H1 (cell line): ENCODE measurements around the gene ITGA3. TPM values are rescaled to one million over a fixed set of nuclear protein-coding genes. Genes with fewer than 3 reads are reported as not detected.

Experiments used
- CTCF ChIA-PET: fragments of 300-600 bp; sonication (Branson Sonifier 250); formaldehyde crosslinking; loops from one replicate; lab custom pipeline; 2021; ENCODE audit not compliant: partially characterized antibody; lab: Charles Lee
- POLR2A ChIA-PET: fragments of 300-600 bp; sonication (Branson Sonifier 250); formaldehyde crosslinking; loops from one replicate; lab custom pipeline; 2021; ENCODE audit warnings: inconsistent platforms; ENCODE audit not compliant: partially characterized antibody; lab: Charles Lee
- DNase-seq, 2 experiments: peaks; one replicate each; pipeline versions ENCODE4 v3.0.0 to v3.0.0-alpha.2; 2010 to 2022; ENCODE audit warnings: low spot score in 2 of 2, low read depth in 1 of 2, mixed read lengths in 1 of 2
- FAIRE-seq: peaks from 2 replicates; lab custom pipeline; 2011; peaks lifted over from hg19 to GRCh38; lab: Jason Lieb, UNC
- H2AFZ ChIP-seq: 2 replicates; pipeline ENCODE4 v1.8.1; 2012; ENCODE audit warnings: low read length, inconsistent platforms
- H2AK5ac ChIP-seq: 2 replicates; pipeline ENCODE4 v1.6.1; 2013; ENCODE audit warnings: low read depth, low read length
- H2BK120ac ChIP-seq: replicated peaks from 2 replicates; pipeline ENCODE3; 2013; ENCODE audit warnings: low read depth, low read length, inconsistent platforms
- H2BK12ac ChIP-seq: 2 replicates; pipeline ENCODE4 v1.6.1; 2013; ENCODE audit warnings: low read depth, low read length
- H2BK15ac ChIP-seq: 2 replicates; pipeline ENCODE4 v1.6.1; 2013; ENCODE audit warnings: low read length
- H2BK20ac ChIP-seq: 2 replicates; pipeline ENCODE4 v1.6.1; 2013; ENCODE audit warnings: low read length
- H2BK5ac ChIP-seq: 2 replicates; pipeline ENCODE4 v1.6.1; 2013; ENCODE audit warnings: low read depth, low read length
- H3K14ac ChIP-seq: 2 replicates; pipeline ENCODE4 v1.6.1; 2013; ENCODE audit warnings: inconsistent platforms; ENCODE audit not compliant: insufficient read length
- H3K18ac ChIP-seq: 2 replicates; pipeline ENCODE4 v1.6.1; 2013; ENCODE audit warnings: low read length; ENCODE audit errors: extremely low read depth
- H3K23ac ChIP-seq: 2 replicates; pipeline ENCODE4 v1.6.1; 2013; ENCODE audit warnings: inconsistent platforms; ENCODE audit not compliant: insufficient read length
- H3K23me2 ChIP-seq: 2 replicates; pipeline ENCODE4 v1.6.1; 2013; ENCODE audit warnings: low read depth, low read length
- H3K27ac ChIP-seq: 2 replicates; pipeline ENCODE4 v1.6.1; 2011; ENCODE audit warnings: low read depth, low read length, inconsistent platforms
- H3K27me3 ChIP-seq, 4 experiments: replicated peaks in 1 of 4; 1 replicate in 1 of 4; 2 replicates in 3 of 4; pipeline versions ENCODE4 v1.6.1 to v1.8.1; 2011 to 2013; ENCODE audit warnings: low read length in 3 of 4, mild to moderate bottlenecking in 3 of 4, inconsistent platforms in 2 of 4, mixed read lengths in 2 of 4, moderate library complexity in 1 of 4; ENCODE audit not compliant: control insufficient read depth in 3 of 4, insufficient read depth in 3 of 4; ENCODE audit errors: extremely low read depth in 1 of 4
- H3K36me3 ChIP-seq, 4 experiments: 2 replicates each; pipeline versions ENCODE4 v1.6.1 to v1.8.1; 2011 to 2013; ENCODE audit warnings: mild to moderate bottlenecking in 4 of 4, low read length in 3 of 4, moderate library complexity in 2 of 4, control low read depth in 1 of 4, inconsistent platforms in 1 of 4; ENCODE audit not compliant: insufficient read depth in 4 of 4, control insufficient read depth in 2 of 4
- H3K4ac ChIP-seq: replicated peaks from 2 replicates; pipeline ENCODE3; 2013; ENCODE audit warnings: low read length, low read depth, mixed read lengths, inconsistent platforms; ENCODE audit not compliant: insufficient read length
- H3K4me1 ChIP-seq, 4 experiments: replicated peaks in 1 of 4; 1 replicate in 1 of 4; 2 replicates in 3 of 4; pipeline versions ENCODE4 v1.6.1 to v1.8.1; 2011 to 2013; ENCODE audit warnings: low read length in 3 of 4, inconsistent platforms in 2 of 4, mixed read lengths in 1 of 4; ENCODE audit not compliant: insufficient read depth in 4 of 4, control insufficient read depth in 3 of 4
- H3K4me2 ChIP-seq, 2 experiments: 2 replicates each; pipeline versions ENCODE4 v1.6.1 to v1.8.1; 2011 to 2013; ENCODE audit warnings: low read depth in 2 of 2, low read length in 2 of 2, control low read depth in 1 of 2, inconsistent platforms in 1 of 2, mild to moderate bottlenecking in 1 of 2; ENCODE audit not compliant: insufficient read depth in 1 of 2
- H3K4me3 ChIP-seq, 4 experiments: fragments of 200-600, 300-600 bp in 1 of 4; sonication (generic), shearing (Covaris generic), sonication (Bioruptor Twin) in 1 of 4; 2 replicates each; pipeline versions ENCODE4 v1.5.1 to v1.8.1; 2011 to 2016; ENCODE audit warnings: low read length in 4 of 4, low read depth in 3 of 4, control low read depth in 2 of 4, inconsistent platforms in 2 of 4, mild to moderate bottlenecking in 2 of 4, mixed read lengths in 1 of 4, moderate library complexity in 1 of 4; ENCODE audit not compliant: insufficient read depth in 2 of 4; ENCODE audit errors: extremely low read depth in 1 of 4
- H3K56ac ChIP-seq: replicated peaks from 2 replicates; pipeline ENCODE3; 2013; ENCODE audit warnings: low read depth, mild to moderate bottlenecking, mixed read lengths, low read length, inconsistent platforms; ENCODE audit not compliant: insufficient read length
- H3K79me1 ChIP-seq: 2 replicates; pipeline ENCODE4 v1.6.1; 2013; ENCODE audit warnings: low read depth, low read length, control low read depth
- H3K79me2 ChIP-seq, 2 experiments: 2 replicates each; pipeline versions ENCODE4 v1.6.1 to v1.8.1; 2012 to 2013; ENCODE audit warnings: low read length in 2 of 2, mild to moderate bottlenecking in 2 of 2, inconsistent platforms in 1 of 2; ENCODE audit not compliant: insufficient read depth in 2 of 2, control insufficient read depth in 1 of 2
- H3K9ac ChIP-seq, 4 experiments: replicated peaks in 1 of 4; 1 replicate in 1 of 4; 2 replicates in 3 of 4; pipeline versions ENCODE4 v1.6.1 to v1.8.1; 2011 to 2013; ENCODE audit warnings: low read depth in 3 of 4, low read length in 3 of 4, control low read depth in 2 of 4, mild to moderate bottlenecking in 2 of 4, moderate library complexity in 2 of 4, inconsistent platforms in 1 of 4; ENCODE audit errors: extremely low read depth in 1 of 4
- H3K9me3 ChIP-seq, 2 experiments: 2 replicates each; pipeline versions ENCODE4 v1.6.1 to v1.8.1; 2012 to 2013; ENCODE audit warnings: mild to moderate bottlenecking in 2 of 2, moderate library complexity in 2 of 2, control low read depth in 1 of 2, inconsistent platforms in 1 of 2, low read depth in 1 of 2, low read length in 1 of 2, mixed read lengths in 1 of 2; ENCODE audit not compliant: insufficient read depth in 2 of 2
- H4K20me1 ChIP-seq, 2 experiments: replicated peaks in 1 of 2; 2 replicates each; pipeline versions ENCODE3 to v1.8.1; 2011 to 2013; ENCODE audit warnings: inconsistent platforms in 2 of 2, low read length in 2 of 2, mild to moderate bottlenecking in 1 of 2; ENCODE audit not compliant: insufficient read depth in 2 of 2, control insufficient read depth in 1 of 2
- H4K5ac ChIP-seq: 2 replicates; pipeline ENCODE4 v1.6.1; 2013; ENCODE audit warnings: low read length, low read depth, mixed read lengths, inconsistent platforms; ENCODE audit not compliant: insufficient read length
- H4K8ac ChIP-seq: 2 replicates; pipeline ENCODE4 v1.8.0; 2013; ENCODE audit warnings: mild to moderate bottlenecking, moderate library complexity, low read length, inconsistent platforms; ENCODE audit not compliant: insufficient read depth; ENCODE audit errors: extremely low read depth
- H4K91ac ChIP-seq: replicated peaks from 2 replicates; pipeline ENCODE3; 2013; ENCODE audit warnings: low read length, mixed read lengths, inconsistent platforms; ENCODE audit not compliant: insufficient read length
- CBX8 ChIP-seq: fragments of 300-800, 300-1000 bp; sonication (generic); IDR thresholded peaks from 2 replicates; pipeline ENCODE4 v1.7.1; 2016; ENCODE audit warnings: low read depth, low read length, borderline replicate concordance
- CTBP2 ChIP-seq: IDR thresholded peaks from 2 replicates; pipeline ENCODE4 v1.7.0; 2011; ENCODE audit warnings: borderline replicate concordance, mild to moderate bottlenecking, moderate library complexity, mixed read lengths, low read length; ENCODE audit not compliant: insufficient read depth, insufficient read length
- HDAC2 ChIP-seq, 2 experiments: fragments of 300-600 bp in 1 of 2; sonication (generic) in 1 of 2; IDR thresholded peaks; 2 replicates each; pipeline ENCODE4 v1.6.1; 2011 to 2012; ENCODE audit warnings: low read depth in 2 of 2, low read length in 2 of 2, mild to moderate bottlenecking in 2 of 2, moderate library complexity in 2 of 2, borderline replicate concordance in 1 of 2, inconsistent platforms in 1 of 2
- KDM1A ChIP-seq: fragments of 200-600, 300-600 bp; sonication (generic); IDR thresholded peaks from 2 replicates; pipeline ENCODE4 v1.7.1; 2016; ENCODE audit warnings: mild to moderate bottlenecking, low read length, borderline replicate concordance
- POLR2A ChIP-seq, 2 experiments: IDR thresholded peaks; 1 replicate in 1 of 2; 2 replicates in 1 of 2; pipeline ENCODE4 v1.6.1; 2011; ENCODE audit warnings: low read depth in 2 of 2, low read length in 2 of 2, mild to moderate bottlenecking in 2 of 2; ENCODE audit errors: control extremely low read depth in 1 of 2
- RXRA ChIP-seq: IDR thresholded peaks from 2 replicates; pipeline ENCODE4 v1.6.1; 2011; ENCODE audit warnings: low read depth, mild to moderate bottlenecking, low read length, moderate library complexity; ENCODE audit not compliant: insufficient read depth
- SIX5 ChIP-seq: IDR thresholded peaks from 2 replicates; pipeline ENCODE4 v1.6.1; 2011; ENCODE audit warnings: mild to moderate bottlenecking, low read depth, low read length
- SP4 ChIP-seq: IDR thresholded peaks from 2 replicates; pipeline ENCODE4 v1.6.1; 2012; ENCODE audit warnings: low read length, inconsistent platforms
- SUZ12 ChIP-seq: fragments of 200-600 bp; sonication (generic); IDR thresholded peaks from 2 replicates; pipeline ENCODE4 v1.6.1; 2012; ENCODE audit warnings: mild to moderate bottlenecking, inconsistent platforms, low read length, moderate library complexity, mixed read lengths
- TAF7 ChIP-seq: optimal IDR thresholded peaks from 2 replicates; pipeline ENCODE3; 2011; ENCODE audit warnings: low read depth, mild to moderate bottlenecking, inconsistent platforms, low read length, moderate library complexity, borderline replicate concordance
- YY1 ChIP-seq: IDR thresholded peaks from 2 replicates; pipeline ENCODE4 v1.6.1; 2011; ENCODE audit warnings: low read depth, mild to moderate bottlenecking, low read length
- WGBS, 2 experiments: shearing (Covaris generic) in 1 of 2; methylation state at CpG; one replicate each; pipeline versions ENCODE4 v1.1.6 to v1.1.7; 2013 to 2015; ENCODE audit warnings: low lambda C conversion rate in 2 of 2, mixed read lengths in 2 of 2, inconsistent platforms in 1 of 2, low coverage in 1 of 2, missing lambda C conversion rate in 1 of 2; ENCODE audit not compliant: insufficient replicate concordance in 2 of 2, insufficient coverage in 1 of 2, insufficient read length in 1 of 2; ENCODE audit errors: extremely low coverage in 1 of 2, missing lambda C conversion rate in 1 of 2; 5-methylcytosine and 5-hydroxymethylcytosine counted together
- polyA plus RNA-seq, 7 experiments: library from polyadenylated mRNA; depleted of rRNA in 3 of 7; stranded (reverse) in 5 of 7; unstranded in 2 of 7; fragments of >200 nt in 5 of 7; fragments of 200-250 nt in 2 of 7; gene quantifications; 1 replicate in 5 of 7; 2 replicates in 1 of 7; 4 replicates in 1 of 7; pipeline versions ENCODE4 v1.2.1 to v1.2.3, GENCODE V29; 2011 to 2013; ENCODE audit warnings: missing spikeins in 2 of 7, mixed read lengths in 2 of 7
- total RNA-seq: library from RNA; stranded (reverse); fragmentation: NEBNext Ultra II Directional; extraction: Animal tissue kit (Norgen Biotek cat#: 25700); gene quantifications from 2 replicates; pipeline ENCODE4 v1.2.1, GENCODE V29; 2021

ITGA3 gene
- total and polyA plus RNA-seq, 2 of the 8 experiments (the other 6 are each of a cell fraction or from before 2014, with no cell fraction given), result 24.0 to 24.2 TPM

GRCh38 chr17:50112694-50113093 is 56.8 kb downstream of the ITGA3 start:
- Histone ChIP-seq H3K4me1 (peaks cover 6 to 13% (median 10%) of the 10 kb centered on the region in 4 experiments), H2AFZ (no peak overlapping the region), H2BK5ac (no peak overlapping the region), H3K14ac (no peak overlapping the region), H3K79me1 (no peaks in the 10 kb centered on the region), H3K56ac (no peak overlapping the region), H3K36me3 (no peaks in the 10 kb centered on the region; a peak in 2 of 8 replicates), H2AK5ac (no peak overlapping the region), H3K27ac (no peak overlapping the region), H3K23me2 (peaks cover 2% of the 10 kb centered on the region; the same call in 1 of the 2 replicates), H3K23ac (no peak overlapping the region), H3K9ac (no peak overlapping the region), H2BK15ac (0 out of 2 replicates have a peak overlapping the region, but pooled peaks have one; percentile 81), H4K8ac (no peak overlapping the region), H3K9me3 (no peaks in the 10 kb centered on the region), H3K79me2 (no peaks in the 10 kb centered on the region), H3K18ac (no peak overlapping the region), H2BK12ac (no peak overlapping the region), H2BK20ac (no peak overlapping the region), H2BK120ac (no peak overlapping the region), H4K91ac (no peak overlapping the region), H4K20me1 (peaks cover 0 to 2% of the 10 kb centered on the region in 2 experiments), H3K4me2 (no peak overlapping the region), H3K4me3 (no peak overlapping the region), H3K4ac (no peak overlapping the region), H3K27me3 (peaks cover 0 to 2% (median under 1%) of the 10 kb centered on the region in 4 experiments; a peak in 2 of 7 replicates), H4K5ac (no peak overlapping the region)
- ChIA-PET CTCF (interaction anchor here (0.6 to 23.0 kb wide), 13 partner anchors 12 to 222 kb away, joined by 3 to 412 read pairs (median 4); partner anchors contain the start of genes DLX3, PDK2 and PPP1R9B), POLR2A (interaction anchor here (0.6 to 1.6 kb wide), 4 partner anchors 9 to 226 kb away, joined by 3 to 5 read pairs (median 4); no protein-coding TSS in a partner anchor)
- no peak for DNase-seq
- no peak for FAIRE-seq
- 94% methylated on average over 17 of the region's 17 CpGs; no CpG with 5 or more reads in 1 of the 2 experiments for WGBS, 2 experiments
- TF ChIP-seq POLR2A (IDR thresholded peaks at IDR 0.05; ENCODE audit: control extremely low read depth in 1 of 2, low read depth in 2 of 2, low read length in 2 of 2) (no peak), CBX8 (no peak), RXRA (no peak), CTBP2 (no peak), TAF7 (no peak), KDM1A (no peak), HDAC2 (IDR thresholded peaks at IDR 0.05; ENCODE audit: borderline replicate concordance in 1 of 2, low read depth in 2 of 2, low read length in 2 of 2) (no peak), SIX5 (no peak), SUZ12 (no peak), SP4 (no peak), YY1 (no peak)
